LoVo (cell line): Measurements from ENCODE around the gene FGFBP3.
A peak's percentile ranks its signal among the peaks of the same experiment; 100 is the strongest.

Source experiments
- DNase-seq: peaks from one replicate; pipeline ENCODE4 v3.0.0-alpha.2; 2016; ENCODE audit warnings: low spot score

FGFBP3 gene, protein sequence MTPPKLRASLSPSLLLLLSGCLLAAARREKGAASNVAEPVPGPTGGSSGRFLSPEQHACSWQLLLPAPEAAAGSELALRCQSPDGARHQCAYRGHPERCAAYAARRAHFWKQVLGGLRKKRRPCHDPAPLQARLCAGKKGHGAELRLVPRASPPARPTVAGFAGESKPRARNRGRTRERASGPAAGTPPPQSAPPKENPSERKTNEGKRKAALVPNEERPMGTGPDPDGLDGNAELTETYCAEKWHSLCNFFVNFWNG

DNA sequence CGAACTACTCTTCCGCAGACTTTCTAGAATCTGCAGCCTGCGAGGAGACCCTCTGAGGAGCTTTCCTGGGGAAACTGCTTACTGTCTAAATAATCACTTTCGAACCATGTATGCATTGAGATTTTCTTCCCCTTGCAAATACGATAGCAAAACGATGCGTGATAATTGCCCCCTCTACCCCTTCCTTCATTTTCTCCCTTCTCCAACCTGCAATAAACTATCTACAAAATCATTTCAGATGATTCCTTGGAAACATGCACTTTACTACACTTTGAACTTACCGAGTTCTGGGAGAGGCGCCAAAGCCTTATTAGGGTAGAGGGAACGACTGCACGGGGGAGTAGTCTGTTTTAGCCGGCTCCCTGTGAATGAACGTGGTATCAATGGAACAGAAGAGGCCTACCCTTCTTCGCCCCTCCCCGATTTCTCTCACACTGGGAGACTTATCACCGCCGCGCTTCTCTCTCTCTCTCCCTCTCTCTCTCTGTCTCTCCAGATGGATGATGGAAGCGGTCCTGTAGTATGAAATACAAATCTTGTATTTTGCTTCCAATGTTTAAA is at the start of gene FGFBP3:
Gene FGFBP3 (minus strand): TSS at position 370 of the 561 bp plus-strand sequence. CDS start 517 bp downstream, outside the sequence.
- peak; percentile 68 for DNase-seq

DNA sequence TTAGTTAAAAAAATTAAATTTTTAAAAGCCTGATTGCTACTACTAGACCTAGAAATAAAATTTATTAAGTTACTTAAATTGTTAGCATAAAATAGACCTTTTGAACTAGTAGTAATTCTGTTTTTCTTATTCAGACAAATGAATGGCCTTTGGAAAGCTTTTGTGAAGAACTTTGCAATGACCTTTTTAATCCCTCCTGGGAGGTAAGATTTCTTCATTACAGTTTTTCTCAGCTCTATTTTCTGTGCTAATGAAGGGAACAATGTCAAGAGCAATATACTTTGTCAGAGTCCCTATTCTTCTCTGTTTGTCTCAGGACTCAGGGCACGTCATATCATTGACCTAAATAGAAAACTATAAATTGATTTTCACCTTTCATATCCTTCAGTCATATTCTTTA is 47.8 kb upstream of the FGFBP3 start:
- DNase-seq, result no peak

DNA sequence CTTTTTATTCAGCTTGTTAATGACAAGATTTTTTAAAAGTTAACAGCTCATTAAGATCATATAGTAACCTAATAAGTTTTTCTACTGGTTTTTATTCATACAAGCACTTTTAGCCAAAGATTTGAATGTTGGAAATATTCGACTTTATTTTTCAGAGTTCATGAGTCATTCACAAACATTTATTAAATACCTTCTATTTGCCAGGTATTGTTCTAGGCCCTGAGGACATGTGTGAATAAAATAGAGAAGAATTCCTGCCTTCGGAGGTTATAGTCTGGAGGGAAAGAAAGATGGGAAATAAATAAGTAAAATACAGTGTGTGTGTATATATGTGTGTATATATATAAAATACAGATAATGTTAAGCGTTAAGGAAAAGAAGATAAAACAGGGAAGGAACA is 45.8 kb upstream of the FGFBP3 start:
- DNase-seq, result no peak

DNA sequence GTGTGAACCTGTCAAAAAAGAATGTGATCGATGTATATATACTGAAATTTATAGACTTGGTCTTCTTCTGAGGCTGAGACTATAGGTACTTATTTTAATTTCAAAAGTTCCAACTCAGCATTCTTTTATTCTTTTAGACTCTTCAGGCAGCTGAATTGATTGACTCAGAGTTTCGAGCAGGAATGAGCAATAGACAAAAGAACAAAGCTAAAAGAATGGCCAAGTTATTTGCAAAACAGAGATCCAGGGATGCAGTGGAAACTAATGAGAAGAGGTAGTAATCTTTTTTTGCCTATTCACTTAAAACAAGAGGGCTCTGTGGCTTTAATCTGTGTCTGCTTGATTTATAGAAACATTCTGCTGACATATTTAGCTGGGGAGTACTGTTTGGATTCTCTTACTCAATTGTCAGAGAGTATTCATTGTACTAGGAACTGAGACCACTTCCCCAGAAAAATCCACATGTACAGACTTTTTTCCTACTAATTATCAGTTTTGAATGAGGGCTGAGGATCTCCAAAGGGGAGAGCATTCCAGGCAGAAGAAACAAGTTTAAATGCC is 44.4 kb upstream of the FGFBP3 start:
- no peak for DNase-seq

DNA sequence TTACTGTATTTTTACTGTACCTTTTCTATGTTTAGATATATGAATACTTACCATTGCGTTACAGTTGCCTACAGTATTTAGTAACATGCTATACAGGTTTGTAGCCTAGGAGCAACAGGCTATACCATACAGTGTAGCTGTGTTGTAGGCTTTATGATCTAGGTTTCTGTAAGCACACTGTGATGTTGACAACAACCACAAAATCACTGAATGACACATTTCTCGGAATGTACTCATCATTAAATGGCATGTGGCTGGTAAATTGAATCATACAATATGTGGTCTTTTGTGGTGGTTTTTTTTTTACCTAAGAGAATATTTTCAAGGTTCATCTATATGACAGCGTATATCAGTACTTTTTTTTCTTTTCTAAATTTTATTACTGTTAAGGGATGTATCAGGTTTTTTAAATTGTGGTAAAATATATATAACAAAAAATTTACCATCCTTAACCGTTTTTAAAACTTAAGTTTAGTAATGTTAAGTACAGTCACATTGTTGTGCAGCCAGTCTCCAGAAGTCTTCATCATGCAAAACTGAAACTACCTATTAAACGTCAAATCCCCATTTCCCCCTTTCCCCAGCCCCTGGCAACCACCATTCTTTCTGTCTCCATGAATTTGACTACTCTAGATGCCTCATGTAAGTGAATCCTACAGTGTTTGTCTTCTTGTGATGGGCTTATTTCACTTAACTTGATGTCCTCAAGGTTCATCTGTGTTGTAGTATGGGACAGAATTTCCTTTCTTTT is 35.8 kb upstream of the FGFBP3 start:
- DNase-seq, result no peak

DNA sequence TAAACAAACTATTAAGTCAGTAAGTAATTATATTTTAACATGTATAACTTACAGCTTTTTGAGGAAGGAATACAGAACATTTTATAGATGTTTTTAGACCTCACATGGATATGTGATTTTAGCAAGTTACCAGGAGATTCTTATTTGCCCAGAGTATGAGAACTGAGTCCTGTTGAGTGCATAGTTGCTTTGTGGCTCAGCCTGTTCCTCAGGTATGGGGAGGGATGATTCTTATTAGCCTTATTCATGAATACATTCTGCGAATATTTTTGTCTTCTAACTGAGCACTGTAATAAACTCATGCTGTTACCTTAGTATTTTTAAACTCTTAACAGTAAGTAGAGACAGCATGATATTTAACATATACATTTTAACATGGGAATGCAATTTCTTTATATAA is 32.1 kb upstream of the FGFBP3 start:
- DNase-seq, result no peak

DNA sequence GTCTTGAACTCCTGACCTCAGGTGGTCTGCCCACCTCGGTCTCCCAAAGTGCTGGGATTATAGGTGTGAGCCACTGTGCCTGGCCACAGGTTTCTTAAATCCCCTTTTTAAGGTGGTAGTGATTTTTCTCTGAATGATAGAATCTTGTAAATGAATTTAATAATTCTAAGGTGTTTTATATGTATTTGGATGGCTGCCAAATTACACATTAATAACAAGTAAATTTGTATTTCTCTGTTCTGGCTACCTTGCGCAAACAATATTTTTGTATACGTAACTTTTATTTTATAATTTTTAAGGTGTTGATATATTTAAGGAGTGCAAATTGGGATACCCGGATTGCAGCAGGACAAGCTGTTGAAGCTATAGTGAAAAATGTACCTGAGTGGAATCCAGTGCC is 30.4 kb upstream of the FGFBP3 start:
- no peak for DNase-seq

DNA sequence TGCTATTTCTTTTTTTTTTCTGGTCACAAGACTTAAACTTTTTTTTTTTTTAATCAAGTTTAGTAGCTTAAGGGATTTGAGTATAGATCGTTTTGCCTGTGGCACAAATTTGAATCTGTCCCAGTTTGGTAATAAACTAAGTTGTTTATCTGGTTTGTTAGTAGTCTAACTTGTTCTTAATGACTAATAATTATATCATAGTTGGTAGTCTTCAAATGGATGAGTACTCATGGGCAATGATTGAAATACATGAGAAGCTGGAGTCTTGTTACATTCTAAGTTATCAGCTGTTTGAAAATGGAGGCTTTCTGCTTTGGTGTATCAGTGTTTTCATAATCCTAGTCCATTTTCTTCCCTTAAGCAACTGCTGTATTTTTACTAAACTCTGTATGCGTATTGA is 26.6 kb upstream of the FGFBP3 start:
- no peak for DNase-seq

DNA sequence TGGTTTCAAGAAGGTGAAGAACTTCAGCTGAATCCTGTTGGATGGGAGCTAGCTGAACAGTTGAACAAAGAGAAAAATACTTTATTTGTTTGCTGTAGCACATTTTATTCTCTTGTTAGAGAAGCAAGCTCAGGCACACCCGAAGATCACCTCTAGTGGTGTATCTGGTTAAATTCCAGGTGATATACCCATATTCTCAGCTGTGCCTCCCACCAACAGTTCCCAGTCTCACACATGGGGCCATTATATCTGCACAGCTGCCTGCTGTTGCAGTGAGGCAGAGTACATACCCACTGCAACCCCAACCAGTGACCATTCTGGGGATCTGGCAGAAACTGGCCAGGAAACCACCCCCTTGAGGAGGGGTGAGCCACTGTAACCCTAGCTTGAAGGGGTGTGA is 23.5 kb upstream of the FGFBP3 start:
- no peak for DNase-seq

DNA sequence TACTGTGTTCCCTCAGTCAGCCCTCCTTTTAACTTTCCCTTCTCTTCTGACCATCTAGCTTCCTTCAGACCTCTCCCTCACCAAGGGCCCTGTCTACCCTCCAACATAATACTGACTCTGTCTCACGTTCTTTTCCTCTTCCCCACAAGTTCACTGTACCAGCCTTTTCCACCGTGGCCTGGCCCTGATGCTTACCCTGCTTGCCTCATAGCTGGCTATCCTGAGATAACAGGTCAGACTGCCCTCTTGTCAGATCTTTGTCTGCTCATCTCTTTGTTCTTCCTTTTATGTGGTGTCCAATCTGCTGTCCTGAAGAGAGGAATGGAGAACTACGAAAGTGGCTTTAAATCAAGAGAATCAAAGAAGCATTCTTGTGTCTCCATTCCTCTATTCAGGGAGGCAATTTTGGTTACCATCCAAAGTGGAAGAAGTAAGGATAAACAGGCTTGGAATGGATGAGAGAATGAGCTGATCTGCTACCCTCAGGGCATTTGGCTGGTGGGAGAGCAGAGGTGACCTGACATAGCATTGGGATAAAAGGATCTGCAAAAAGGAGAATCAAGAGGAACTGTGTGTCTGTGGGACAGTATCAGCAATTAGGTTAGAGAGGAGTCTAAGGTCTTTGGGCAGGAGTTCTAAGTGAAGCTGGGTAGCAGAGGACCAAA is 22.4 kb upstream of the FGFBP3 start:
- DNase-seq, result no peak

DNA sequence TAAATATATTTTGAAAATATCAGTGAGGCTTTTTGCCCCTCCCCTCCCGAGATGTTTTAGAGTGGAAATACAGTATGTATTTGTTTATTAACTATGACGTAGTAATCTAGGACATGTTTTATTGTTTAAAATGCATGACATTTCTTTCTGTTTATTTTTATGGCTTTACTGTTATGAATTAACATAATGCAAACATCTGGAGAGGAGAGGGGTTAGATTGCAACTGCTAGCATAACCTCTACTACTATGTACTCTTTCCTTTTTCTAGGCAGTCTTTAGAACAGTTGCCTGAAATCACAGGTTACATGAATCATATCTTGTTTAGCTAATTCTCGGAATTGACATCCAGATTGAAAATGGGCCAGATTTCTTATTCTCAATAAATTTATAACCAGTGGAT is 21.7 kb upstream of the FGFBP3 start:
- no peak for DNase-seq

DNA sequence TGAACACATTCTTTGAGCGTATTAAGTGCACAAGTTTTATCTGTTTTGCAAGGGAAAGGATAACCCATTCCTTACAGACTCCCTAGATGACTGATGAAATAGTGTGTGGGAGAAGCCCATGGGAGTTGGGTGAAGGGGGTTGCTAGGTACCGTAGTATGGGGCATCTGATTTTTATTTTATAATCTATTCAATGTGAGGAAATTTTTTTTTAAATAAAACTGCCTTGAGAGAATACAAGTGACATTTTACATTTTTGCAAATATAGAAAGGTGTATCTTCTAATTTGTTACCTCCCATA is 15.7 kb upstream of the FGFBP3 start:
- DNase-seq, result no peak

DNA sequence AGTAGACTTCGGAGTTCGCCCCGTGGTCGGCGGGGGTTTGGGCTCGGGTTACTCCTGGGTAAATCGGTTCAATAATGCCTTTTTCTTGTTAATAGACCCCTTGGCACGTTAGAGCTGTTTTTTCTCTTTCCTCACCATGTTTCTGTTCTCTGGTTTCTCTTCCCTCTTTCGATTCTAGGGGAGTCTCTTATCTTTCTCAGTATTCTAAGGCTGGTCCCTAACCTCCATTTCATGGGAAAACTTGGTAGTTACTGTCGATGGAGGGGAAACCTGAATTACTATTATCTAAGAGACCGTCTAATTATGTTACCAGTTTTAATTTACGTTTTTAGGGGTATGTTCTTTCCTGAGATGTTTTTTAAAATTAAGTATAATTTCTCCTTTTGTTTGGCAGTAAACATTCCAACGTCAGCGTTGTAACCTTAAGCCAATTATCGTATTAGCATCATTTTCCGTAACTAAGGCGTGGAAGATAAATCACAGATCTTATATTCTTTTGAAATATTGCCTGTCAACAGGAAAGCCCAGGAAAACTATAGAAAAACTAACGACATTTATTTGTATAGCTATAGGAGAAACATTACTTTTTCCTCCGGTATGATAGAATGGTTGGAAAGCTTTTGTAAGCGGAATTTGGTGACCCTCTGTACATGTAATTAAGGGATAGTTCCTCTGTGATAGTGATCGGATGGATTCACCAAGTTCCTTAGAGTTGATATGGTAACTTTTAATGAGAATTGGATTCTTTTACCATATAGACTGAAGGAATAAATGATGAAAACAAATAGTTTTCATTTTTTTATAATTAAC is 15.1 kb upstream of the FGFBP3 start:
- no peak for DNase-seq

DNA sequence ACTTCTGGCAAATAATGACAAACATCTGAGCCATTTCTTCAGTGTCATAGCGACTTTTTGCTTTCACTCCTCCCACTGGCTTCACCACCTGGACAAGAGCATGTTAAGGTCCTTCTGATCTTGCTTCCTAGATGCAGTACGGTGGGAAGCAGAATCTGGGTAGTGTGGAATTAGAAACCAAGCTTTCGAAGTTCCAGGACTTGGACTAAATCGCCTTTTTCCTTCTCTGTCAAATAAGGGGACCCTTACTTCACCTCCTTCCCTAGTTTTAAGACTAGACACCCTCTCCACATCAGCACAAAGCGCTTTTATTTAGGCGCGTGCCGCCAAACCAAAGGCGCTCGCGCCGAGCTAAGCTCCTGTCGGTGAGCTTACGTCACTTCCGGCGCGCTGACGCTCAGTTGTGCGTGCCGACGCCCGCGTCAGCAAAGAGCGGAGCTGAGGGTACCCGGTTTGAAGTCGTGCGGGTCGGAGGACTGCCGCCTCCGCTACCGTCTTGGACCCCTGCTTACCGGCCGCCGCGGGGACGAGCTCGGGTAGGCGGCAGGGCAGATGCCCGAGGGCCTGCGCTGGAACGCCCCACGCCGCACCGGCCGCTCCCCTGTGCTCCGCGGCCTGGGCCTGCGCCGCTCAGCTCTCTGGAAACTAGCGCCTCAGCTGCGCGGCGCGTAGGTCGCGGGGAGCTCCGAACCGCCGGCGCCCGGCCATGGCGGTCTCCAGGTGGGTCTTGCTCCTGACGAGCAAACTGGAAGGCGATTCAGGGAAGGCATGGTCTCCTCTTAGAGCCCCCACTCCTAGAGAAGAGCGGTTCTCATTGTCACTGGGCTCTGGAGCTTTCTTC is 14.3 kb upstream of the FGFBP3 start, which contains the start of gene BTAF1:
Gene BTAF1 (plus strand): TSS at position 400 of the 841 bp plus-strand sequence. CDS start 307 bp downstream, at position 707.
- peak; percentile 91 for DNase-seq

DNA sequence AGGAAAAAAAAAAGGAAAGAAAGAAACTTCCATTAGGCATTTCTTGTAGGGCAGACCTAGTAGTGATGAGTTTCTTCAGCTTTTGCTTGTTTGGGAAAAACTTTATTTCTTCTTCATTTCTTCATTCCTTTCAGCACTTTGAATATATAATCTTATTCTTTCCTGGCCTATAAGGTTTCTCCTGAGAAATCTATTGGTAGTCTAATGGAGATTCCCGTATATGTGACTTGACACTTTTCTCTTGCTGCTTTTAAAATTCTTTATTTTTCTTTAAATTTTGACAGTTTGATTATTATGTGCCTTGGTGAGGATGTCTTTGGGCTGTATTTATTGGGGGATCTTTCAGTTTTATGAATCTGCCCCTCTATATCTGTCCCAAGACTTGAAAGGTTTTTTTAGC is 10.4 kb upstream of the FGFBP3 start:
- DNase-seq, result no peak

DNA sequence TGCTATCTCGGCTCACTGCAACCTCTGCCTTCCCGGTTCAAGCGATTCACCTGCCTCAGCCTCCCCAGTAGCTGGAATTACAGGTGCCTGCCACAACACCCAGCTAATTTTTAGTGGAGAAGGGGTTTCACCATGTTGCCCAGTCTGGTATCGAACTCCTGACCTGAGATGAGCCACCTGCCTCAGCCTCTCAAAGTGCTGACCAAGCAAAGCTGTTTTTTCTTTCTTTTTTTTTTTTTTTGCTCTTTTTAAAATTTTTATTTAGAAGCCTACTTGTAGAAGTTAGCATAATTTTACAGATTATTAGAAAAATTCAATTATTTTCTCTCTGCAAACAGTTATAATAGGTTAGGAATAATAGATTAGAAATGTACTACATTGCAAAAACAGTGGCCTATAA is 1.2 kb upstream of the FGFBP3 start:
- no peak for DNase-seq

DNA sequence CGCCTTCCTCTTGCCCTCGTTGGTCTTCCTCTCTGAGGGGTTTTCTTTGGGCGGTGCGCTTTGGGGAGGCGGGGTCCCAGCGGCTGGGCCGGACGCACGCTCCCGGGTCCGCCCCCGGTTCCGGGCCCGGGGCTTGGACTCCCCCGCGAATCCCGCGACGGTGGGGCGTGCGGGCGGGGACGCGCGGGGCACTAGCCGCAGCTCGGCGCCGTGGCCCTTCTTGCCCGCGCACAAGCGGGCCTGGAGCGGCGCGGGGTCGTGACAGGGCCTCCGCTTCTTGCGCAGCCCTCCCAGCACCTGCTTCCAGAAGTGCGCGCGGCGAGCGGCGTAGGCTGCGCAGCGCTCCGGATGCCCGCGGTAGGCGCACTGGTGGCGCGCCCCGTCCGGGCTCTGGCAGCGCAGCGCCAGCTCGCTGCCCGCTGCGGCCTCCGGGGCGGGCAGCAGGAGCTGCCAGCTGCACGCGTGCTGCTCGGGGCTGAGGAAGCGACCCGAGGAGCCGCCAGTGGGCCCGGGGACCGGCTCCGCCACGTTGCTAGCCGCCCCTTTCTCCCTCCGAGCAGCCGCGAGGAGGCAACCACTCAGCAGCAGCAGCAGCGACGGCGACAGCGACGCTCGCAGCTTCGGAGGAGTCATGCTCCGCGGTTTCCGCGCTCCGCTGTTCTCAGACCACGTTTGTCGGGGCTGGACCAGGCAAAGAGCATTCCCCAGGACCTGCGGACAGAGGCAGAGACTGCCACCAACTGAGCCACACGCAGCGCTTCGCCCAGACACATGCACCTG is 759 bp downstream of the FGFBP3 start:
- peak; percentile 84 for DNase-seq

DNA sequence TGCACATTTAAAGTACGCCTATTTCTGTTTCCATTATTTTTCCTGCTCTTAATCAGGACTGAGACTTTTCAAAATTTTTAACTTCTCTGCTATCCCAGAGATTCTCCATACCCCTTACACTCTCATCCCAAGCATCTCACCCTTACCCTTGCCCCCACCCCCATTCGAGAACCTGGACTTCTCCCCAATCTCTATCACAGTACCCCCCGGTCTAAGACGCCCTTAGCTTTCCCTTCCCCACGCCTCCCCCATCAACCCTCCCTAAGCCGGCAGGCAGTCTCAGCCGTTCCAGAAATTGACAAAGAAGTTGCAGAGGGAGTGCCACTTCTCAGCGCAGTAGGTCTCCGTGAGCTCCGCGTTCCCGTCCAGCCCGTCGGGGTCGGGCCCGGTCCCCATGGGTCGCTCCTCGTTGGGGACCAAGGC is 1.4 kb downstream of the FGFBP3 start:
- no peak for DNase-seq

DNA sequence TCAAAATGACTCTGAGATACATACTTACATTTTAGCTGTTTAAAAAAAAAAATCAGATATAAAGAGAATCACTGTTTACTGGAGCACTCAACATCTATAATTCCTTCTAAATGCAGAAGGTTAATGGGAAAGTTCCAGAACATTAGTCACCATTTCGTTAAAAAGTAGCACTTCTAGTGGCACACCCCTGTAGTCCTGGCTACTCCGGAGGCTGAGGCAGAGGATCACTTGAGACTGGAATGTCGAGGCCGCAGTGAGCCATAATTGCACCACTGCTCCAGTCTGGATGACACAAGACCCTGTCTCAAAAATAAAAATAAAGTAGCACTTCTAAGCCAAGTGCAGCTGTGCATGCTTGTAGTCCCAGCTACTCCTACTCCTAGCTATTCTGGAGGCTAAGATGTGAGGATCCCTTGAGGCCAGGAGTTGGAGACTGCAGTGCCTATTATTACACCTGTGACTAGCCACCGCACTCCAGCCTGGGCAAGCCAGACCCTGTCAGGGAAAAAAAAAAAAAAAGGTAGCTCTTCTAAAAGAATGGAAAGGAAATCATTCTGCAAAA is 2.2 kb downstream of the FGFBP3 start:
- no peak for DNase-seq
